ENCODE results near the gene B3GNT9.

DNA sequence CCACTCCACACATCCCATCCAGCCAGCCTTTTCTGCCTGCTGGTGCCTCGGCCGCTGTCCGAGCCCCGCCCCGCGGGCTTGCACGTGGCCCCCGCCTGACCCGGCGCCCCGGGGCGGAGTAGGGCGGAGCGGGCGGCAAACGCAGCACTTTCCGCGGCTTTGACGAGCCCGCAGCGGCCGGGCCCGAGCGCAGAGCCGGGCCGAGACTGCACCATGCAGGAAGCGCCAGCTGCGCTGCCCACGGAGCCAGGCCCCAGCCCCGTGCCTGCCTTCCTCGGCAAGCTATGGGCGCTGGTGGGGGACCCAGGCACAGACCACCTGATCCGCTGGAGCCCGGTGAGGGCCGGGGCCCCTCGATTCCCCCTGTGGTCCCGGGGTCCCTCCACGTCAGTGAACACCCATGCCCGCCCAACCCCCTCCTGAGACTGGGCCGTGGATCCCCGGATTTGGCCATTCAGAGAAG, 13.8 kb upstream of the B3GNT9 start, which contains the start of gene HSF4:
- TF ChIP-seq, protein P1, sequence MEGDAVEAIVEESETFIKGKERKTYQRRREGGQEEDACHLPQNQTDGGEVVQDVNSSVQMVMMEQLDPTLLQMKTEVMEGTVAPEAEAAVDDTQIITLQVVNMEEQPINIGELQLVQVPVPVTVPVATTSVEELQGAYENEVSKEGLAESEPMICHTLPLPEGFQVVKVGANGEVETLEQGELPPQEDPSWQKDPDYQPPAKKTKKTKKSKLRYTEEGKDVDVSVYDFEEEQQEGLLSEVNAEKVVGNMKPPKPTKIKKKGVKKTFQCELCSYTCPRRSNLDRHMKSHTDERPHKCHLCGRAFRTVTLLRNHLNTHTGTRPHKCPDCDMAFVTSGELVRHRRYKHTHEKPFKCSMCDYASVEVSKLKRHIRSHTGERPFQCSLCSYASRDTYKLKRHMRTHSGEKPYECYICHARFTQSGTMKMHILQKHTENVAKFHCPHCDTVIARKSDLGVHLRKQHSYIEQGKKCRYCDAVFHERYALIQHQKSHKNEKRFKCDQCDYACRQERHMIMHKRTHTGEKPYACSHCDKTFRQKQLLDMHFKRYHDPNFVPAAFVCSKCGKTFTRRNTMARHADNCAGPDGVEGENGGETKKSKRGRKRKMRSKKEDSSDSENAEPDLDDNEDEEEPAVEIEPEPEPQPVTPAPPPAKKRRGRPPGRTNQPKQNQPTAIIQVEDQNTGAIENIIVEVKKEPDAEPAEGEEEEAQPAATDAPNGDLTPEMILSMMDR (IDR thresholded peaks at IDR 0.05; ENCODE audit: borderline replicate concordance, extremely low read depth, low read length, poor library complexity, severe bottlenecking): no peak
- no peak for TF ChIP-seq EZH2 (IDR thresholded peaks at IDR 0.05; ENCODE audit: borderline replicate concordance, low read depth, low read length, severe bottlenecking)
